ENCODE results near the gene PRDM16.

PRDM16 gene

DNA sequence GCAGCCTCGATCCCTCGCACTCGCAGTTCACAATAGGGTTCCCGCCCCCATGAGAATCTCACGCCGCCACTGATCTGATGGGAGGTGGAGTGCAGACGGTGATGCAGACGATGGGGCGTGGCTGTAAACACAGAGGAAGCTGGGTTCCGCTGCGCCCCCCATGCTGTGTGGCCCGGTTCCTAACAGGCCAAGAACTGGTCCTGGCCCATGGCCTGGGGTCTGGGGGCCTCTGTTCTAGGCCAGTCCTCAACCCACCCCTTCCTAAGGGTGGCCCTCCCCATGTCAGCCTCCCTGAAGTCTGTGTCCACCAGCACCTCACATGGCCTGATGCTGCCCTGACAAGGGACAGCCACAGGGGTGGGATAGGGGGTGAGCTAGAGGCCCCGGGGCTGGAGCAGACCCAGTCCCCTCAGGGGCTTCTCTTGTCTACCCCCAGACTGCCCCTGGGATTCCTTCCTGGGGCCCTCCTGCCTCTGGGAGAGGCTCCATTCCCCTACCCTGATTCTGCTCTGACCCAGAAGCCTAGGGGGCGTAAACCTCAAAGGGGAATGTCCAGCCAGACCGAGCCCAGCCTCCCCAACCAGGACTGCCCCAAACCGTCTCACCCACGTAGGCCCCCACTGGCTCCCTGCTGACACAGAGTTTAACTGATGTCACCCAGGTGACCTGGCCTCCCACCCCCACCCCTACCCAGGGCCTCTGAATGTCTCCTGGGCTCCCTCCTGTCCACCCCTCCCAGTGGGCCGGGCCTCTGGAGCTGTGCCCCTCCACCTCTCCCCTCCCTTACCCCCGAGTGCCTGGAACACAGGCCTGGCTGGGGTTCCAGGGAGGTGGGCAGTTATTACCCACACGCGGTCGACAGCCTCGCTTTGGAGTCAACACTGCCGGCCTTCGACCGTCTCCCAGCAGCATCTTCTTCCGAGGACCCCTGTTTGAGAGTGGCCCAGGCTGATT lies 370.6 kb downstream of the PRDM16 start:
- FAIRE-seq (no peak), DNase-seq (ENCODE audit: insufficient read length, low spot score) (no peak)
- TF ChIP-seq, protein P1, sequence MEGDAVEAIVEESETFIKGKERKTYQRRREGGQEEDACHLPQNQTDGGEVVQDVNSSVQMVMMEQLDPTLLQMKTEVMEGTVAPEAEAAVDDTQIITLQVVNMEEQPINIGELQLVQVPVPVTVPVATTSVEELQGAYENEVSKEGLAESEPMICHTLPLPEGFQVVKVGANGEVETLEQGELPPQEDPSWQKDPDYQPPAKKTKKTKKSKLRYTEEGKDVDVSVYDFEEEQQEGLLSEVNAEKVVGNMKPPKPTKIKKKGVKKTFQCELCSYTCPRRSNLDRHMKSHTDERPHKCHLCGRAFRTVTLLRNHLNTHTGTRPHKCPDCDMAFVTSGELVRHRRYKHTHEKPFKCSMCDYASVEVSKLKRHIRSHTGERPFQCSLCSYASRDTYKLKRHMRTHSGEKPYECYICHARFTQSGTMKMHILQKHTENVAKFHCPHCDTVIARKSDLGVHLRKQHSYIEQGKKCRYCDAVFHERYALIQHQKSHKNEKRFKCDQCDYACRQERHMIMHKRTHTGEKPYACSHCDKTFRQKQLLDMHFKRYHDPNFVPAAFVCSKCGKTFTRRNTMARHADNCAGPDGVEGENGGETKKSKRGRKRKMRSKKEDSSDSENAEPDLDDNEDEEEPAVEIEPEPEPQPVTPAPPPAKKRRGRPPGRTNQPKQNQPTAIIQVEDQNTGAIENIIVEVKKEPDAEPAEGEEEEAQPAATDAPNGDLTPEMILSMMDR (IDR thresholded peaks at IDR 0.05; ENCODE audit: insufficient read depth, missing control alignments), result no peak

DNA sequence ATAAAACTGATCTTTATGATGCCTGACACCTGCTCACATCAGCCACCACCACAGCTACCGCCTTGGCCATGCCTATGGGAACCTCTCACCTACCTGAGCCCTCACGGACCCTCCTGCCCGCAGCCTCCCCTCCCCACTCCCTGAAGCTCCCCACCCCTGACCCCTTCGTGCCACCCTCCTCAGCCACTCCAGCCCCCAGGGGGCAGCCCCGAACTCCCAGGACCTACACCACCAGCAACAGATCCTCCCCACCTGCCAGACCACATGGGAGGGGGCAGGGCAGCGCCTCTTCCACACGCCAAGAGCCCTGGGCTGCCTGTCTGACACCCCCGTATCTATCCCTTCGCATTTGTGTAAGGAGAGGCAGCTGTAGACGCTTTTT lies 371.3 kb downstream of the PRDM16 start:
- DNase-seq (ENCODE audit: insufficient read length, low spot score) (no peak), FAIRE-seq (no peak)
- TF ChIP-seq, protein P1 (IDR thresholded peaks at IDR 0.05; ENCODE audit: insufficient read depth, missing control alignments), result no peak

DNA sequence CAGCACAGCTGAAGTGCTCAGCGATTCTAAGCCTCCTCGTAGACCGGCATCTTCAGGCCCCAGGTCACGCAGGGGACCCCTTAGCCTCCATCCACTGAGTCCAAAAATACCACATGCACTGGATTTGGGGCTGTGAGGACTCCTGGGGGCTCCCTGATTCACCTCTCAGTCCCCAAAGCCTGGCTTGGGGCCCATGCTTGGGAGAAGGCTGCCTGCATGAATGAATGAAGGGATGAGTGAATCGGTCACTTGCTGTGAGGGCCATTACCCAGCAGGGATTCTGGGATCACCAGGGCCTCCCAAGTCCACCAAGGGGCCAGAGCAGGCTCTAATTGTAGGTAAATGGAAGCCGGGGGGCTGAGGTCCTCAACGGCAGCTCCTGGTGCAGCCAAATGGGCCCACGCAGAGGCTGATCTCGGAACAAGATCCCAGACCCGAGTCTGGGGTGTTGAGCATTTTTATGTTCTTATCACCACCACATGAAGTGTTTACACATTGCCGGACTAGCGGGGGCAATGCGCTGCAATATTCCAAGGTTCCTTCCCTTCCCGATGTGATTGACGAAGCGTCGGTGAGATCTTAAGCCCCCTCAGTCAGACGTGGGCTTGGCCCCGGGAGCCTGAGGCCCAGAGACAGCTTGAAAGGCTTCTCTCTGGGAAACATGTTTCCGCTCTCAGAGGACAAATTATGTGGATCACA lies 371.9 kb downstream of the PRDM16 start:
- TF ChIP-seq, protein P1 (IDR thresholded peaks at IDR 0.05; ENCODE audit: insufficient read depth, missing control alignments), result no peak
- DNase-seq (ENCODE audit: insufficient read length, low spot score) (no peak), FAIRE-seq (no peak)

DNA sequence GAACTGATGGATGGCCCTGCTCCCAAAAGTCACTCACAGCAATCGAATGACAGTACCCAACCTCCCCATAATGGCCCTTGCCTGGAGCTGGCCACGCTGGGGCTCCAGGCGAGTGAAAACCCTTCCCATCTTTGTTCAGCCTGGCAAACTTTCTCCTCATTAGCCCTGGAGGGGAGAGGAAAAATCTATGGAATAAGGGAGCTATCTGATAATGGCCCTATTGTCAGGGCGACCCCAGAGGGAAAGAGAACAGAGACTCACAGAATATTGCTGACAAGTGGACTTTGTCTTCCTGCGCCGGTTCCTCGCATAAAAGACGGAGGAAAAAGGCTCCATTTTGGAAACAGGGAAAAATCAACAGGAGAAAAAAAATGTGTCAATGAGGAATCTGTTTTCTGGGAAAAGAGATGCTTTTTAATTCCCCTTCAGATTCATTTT lies 372.4 kb downstream of the PRDM16 start:
- TF ChIP-seq, protein P1 (IDR thresholded peaks at IDR 0.05; ENCODE audit: insufficient read depth, missing control alignments), result no peak
- FAIRE-seq (no peak), DNase-seq (ENCODE audit: insufficient read length, low spot score) (no peak)

DNA sequence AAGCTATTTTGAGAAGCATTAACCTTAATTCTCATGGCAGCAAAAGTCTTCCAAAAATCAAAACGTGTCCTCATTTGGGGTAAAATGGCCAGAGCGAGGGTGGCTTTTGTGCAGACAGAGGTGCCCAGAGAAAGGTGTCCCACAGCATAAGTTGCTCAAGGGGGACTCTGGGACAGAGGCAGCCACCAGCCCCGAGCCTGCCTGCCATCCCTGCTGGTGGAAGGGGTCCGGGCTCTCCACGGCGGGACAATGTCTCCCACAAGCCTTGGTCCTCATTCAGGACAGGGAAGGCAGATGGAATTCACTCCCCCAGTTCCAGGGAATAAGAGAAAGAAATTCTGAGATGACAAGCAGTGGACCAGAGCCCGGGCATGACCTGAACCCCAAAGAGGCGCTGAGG lies 372.9 kb downstream of the PRDM16 start:
- no peak for DNase-seq (ENCODE audit: insufficient read length, low spot score)
- no peak for FAIRE-seq
- TF ChIP-seq, protein P1 (IDR thresholded peaks at IDR 0.05; ENCODE audit: insufficient read depth, missing control alignments), result no peak

DNA sequence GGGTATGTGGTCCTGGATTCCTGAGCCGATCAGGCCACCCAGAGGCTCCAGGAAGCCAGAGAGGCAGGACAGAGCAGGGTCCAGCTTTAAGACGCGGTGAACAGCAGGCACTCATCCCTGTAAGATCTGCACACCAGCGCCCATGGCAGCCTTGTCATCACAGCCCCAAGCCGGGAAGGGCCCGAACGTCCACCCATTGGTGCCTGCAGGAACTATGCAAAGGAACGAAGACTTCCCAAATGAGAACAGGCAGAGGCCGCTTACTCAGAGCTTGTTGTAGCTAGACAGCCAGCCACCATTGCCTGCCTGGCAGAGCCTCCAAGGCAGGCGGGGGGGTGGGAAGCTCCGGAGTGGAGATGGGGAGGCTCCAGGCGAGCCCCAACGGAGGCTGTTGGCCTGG lies 373.3 kb downstream of the PRDM16 start:
- TF ChIP-seq, protein P1 (IDR thresholded peaks at IDR 0.05; ENCODE audit: insufficient read depth, missing control alignments), result no peak
- no peak for FAIRE-seq
- no peak for DNase-seq (ENCODE audit: insufficient read length, low spot score)
